Spleen (tissue), 11 donors: ENCODE measurements around the gene TRIP6. TPM values are rescaled to one million over a fixed set of nuclear protein-coding genes. Genes with fewer than 3 reads are reported as not detected.
A peak's percentile ranks its signal among the peaks of the same experiment; 100 is the strongest.

Experiments used
- DNase-seq: peaks from one replicate; pipeline ENCODE4 v3.0.0-alpha.2; 2020
- H3K27ac ChIP-seq, 8 donors: fragments of 200-600 bp; sonication (generic) in 7 of 8; 1 replicate in 4 of 8; 2 replicates in 4 of 8; pipeline versions ENCODE4 v1.5.0 to v1.8.0; 2016 to 2021; ENCODE audit warnings: inconsistent platforms in 4 of 8, mild to moderate bottlenecking in 4 of 8, moderate library complexity in 1 of 8
- H3K27me3 ChIP-seq, 7 donors: fragments of 200-600 bp; sonication (generic) in 6 of 7; replicated peaks in 1 of 7; 1 replicate in 4 of 7; 2 replicates in 3 of 7; pipeline versions ENCODE4 v1.5.0 to v1.8.0; 2016 to 2021; ENCODE audit warnings: inconsistent platforms in 3 of 7, mild to moderate bottlenecking in 1 of 7
- H3K36me3 ChIP-seq, 6 donors: fragments of 200-600 bp; sonication (generic) in 5 of 6; 1 replicate in 4 of 6; 2 replicates in 2 of 6; pipeline versions ENCODE4 v1.5.0 to v1.8.0; 2016 to 2021; ENCODE audit warnings: inconsistent platforms in 2 of 6
- H3K4me1 ChIP-seq, 6 donors: fragments of 200-600 bp; sonication (generic) in 5 of 6; 1 replicate in 3 of 6; 2 replicates in 3 of 6; pipeline versions ENCODE4 v1.5.0 to v1.8.0; 2016 to 2021; ENCODE audit warnings: inconsistent platforms in 3 of 6
- H3K4me3 ChIP-seq, 8 donors: fragments of 200-600 bp; sonication (generic) in 7 of 8; 1 replicate in 4 of 8; 2 replicates in 4 of 8; pipeline versions ENCODE4 v1.5.0 to v1.8.0; 2016 to 2021; ENCODE audit warnings: inconsistent platforms in 4 of 8, mild to moderate bottlenecking in 4 of 8, moderate library complexity in 2 of 8
- H3K9me3 ChIP-seq, 8 donors: fragments of 200-600 bp; sonication (generic) in 7 of 8; 1 replicate in 4 of 8; 2 replicates in 4 of 8; pipeline versions ENCODE4 v1.5.0 to v1.8.0; 2016 to 2021; ENCODE audit warnings: inconsistent platforms in 4 of 8
- CTCF ChIP-seq, 11 experiments: fragments of 200-600 bp in 7 of 11; fragments of 450-650 bp in 4 of 11; sonication (generic) in 4 of 11; IDR thresholded peaks in 8 of 11; conservative IDR thresholded peaks in 3 of 11; 1 replicate in 7 of 11; 2 replicates in 4 of 11; pipeline versions ENCODE4 v1.4.0 to v1.8.0; 2016 to 2021; ENCODE audit warnings: antibody characterized with exemption in 11 of 11, inconsistent platforms in 4 of 11, mild to moderate bottlenecking in 1 of 11
- POLR2A ChIP-seq, 3 donors: fragments of 450-650 bp; IDR thresholded peaks; one replicate each; pipeline ENCODE4 v1.5.1; 2017; ENCODE audit warnings: antibody characterized with exemption in 3 of 3, mild to moderate bottlenecking in 1 of 3
- POLR2AphosphoS5 ChIP-seq, 3 donors: sonication (generic); formaldehyde crosslinking; IDR thresholded peaks; one replicate each; pipeline ENCODE4 v1.5.1; 2017; ENCODE audit warnings: antibody characterized with exemption in 3 of 3
- WGBS, 5 donors: extraction: QIAGEN DNeasy Blood & Tissue Kit in 3 of 5; methylation state at CpG; one replicate each; pipeline versions ENCODE4 v1.1.5 to v1.1.7; 2013 to 2018; 5-methylcytosine and 5-hydroxymethylcytosine counted together
- intact Hi-C: fragments of 100-400 bp; cut with DNase I; formaldehyde crosslinking; loops from one replicate; pipeline ENCODE4 v1.15.0; 2023; ENCODE audit warnings: low total_unique reads
- polyA plus RNA-seq, 3 donors: library from polyadenylated mRNA; stranded (reverse); fragments of 200-250 nt; gene quantifications; one replicate each; pipeline ENCODE4 v1.2.1, GENCODE V29; 2013
- total RNA-seq, 7 donors: library from RNA; depleted of rRNA in 3 of 7; stranded (reverse); fragments of >200 nt in 3 of 7; fragmentation: NEBNext Ultra II Directional in 4 of 7; extraction: Animal tissue kit (Norgen Biotek cat#: 25700) in 4 of 7; gene quantifications; one replicate each; pipeline versions ENCODE4 v1.1.0 to v1.2.1, GENCODE V29; 2016 to 2021
- donor health status: healthy with polysubstance abuse.
- donor health status: DM: no; HTN: no; CAD: no; lungs with moderate emphysema.
- donor health status: DM: no; HTN: no; CAD: no.
- donor health status: Bipolar disorder and iron deficiency.
- donor health status: healthy.
- donor health status: DM: no; HTN: no; CAD: no.
- donor health status: DM: yes; HTN: yes; CAD: no.

TRIP6 gene
- total and polyA plus RNA-seq, 10 donors = 12.4 to 30.2 (median 21.6) TPM

DNA sequence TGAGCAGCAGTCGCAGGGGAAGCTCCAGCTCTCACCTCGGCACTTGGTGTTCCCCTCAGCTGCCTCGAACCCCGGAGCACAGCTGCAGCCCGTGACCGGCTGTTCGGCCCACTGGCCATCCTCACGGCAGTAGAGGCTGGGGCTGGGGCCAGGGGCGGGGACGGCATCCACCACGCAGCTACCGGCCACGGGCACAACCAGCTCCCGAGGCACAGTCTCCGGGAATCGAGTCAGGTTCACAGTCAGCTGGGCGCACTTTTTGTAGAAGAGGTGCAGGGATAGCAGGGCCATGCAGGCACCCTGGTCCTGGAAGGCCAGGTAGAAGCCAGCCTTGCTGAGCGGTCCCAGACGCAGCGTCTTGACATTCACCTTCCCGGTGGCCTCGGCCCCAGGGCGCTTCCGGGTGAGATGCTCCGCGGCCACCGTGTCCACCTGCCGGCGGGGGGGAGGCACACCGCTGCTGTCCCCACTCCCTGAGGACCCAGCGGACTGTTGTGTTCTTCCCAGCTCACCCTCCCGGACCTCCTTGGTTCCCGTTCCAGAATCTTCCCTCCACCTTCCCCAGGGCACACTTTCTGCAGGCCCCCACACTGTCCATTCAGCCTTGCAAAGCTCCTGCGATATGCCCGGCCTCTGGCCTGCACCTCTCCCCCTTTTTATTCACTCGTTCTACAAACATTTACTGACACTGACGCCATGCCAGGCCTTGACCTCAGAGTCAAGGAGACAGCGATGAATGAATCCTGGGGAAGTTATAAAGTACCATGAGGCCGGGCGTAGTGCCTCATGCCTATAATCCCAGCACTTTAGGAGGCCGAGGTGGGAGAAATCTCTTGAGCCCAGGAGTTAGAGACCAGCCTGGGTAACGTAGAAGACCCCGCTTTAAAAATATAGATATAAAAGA lies 44.7 kb upstream of the TRIP6 start:
- TF ChIP-seq CTCF (IDR thresholded peaks at IDR 0.05 in 8 of 11, conservative IDR thresholded peaks at IDR 0.05 in 3 of 11) (no peak), POLR2AphosphoS5 (IDR thresholded peaks at IDR 0.05) (peak; percentile 49 to 65 (median 62))
- intact Hi-C loops = no loop called here
- H3K36me3 ChIP-seq = peaks cover 0 to 65% (median 30%) of the 10 kb centered on the region in 6 donors

DNA sequence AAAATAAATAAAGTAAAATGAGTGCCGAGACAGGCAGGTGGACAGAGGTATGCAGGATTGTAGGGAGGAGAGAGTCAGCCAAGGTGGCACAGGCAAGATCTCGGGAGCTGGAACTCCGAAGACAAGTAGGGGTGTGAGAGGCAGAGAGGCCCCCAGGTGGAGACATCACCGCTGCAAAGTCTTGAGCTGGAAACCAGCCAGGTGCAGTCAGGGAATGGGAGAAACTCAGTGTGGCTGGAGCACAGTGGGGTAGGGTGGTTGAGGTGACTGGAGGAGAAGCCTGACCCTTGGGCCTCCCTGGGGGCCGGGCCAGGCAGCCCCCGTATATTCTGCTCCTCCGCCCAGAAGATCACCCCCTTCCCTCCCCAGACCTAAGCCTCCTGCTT lies 44.1 kb upstream of the TRIP6 start:
- Histone ChIP-seq H3K4me3 (peak overlapping the region in 3 of 8 donors; percentile 2 to 80 (median 9)), H3K27me3 (peaks cover 0 to 50% (median 14%) of the 10 kb centered on the region in 7 donors), H3K27ac (peak overlapping the region in 4 of 8 donors; percentile 36 to 87 (median 83)), H3K36me3 (peaks cover 0 to 59% (median 30%) of the 10 kb centered on the region in 6 donors), H3K4me1 (peaks cover 2 to 95% (median 59%) of the 10 kb centered on the region in 6 donors), H3K9me3 (no peaks in the 10 kb centered on the region)
- TF ChIP-seq POLR2AphosphoS5 (IDR thresholded peaks at IDR 0.05) (no peak), CTCF (IDR thresholded peaks at IDR 0.05 in 8 of 11, conservative IDR thresholded peaks at IDR 0.05 in 3 of 11) (no peak), POLR2A (IDR thresholded peaks at IDR 0.05) (no peak)
- intact Hi-C loops = no loop called here
- DNase-seq = no peak
- WGBS, 5 donors = 69 to 80% (median 73%) methylated on average over 4 to 7 of the region's 7 CpGs

More for the DNA sequence above, 44.7 kb upstream of the TRIP6 start:
- Histone ChIP-seq H3K4me1 (peaks cover 0 to 91% (median 54%) of the 10 kb centered on the region in 6 donors), H3K4me3 (peak overlapping the region in 4 of 8 donors; percentile 10 to 80 (median 17)), H3K27ac (peak overlapping the region in 5 of 8 donors; percentile 10 to 84 (median 36)), H3K9me3 (no peaks in the 10 kb centered on the region), H3K27me3 (peaks cover 0 to 44% (median 7%) of the 10 kb centered on the region in 7 donors)
- WGBS, 5 donors = 74 to 89% (median 83%) methylated on average over 27 to 43 of the region's 43 CpGs
- peak; percentile 66 for DNase-seq

- peaks cover 0 to 54% (median 18%) of the 10 kb centered on the region in 7 donors for H3K27me3 ChIP-seq
- H3K4me3 ChIP-seq = peak overlapping the region in 4 of 8 donors; percentile 2 to 80 (median 34)
- 90 to 96% (median 95%) methylated on average over 9 to 31 of the region's 31 CpGs for WGBS, 5 donors
- TF ChIP-seq POLR2AphosphoS5 (IDR thresholded peaks at IDR 0.05) (peak in 1 of 3 donors; percentile 62), CTCF (IDR thresholded peaks at IDR 0.05 in 8 of 11, conservative IDR thresholded peaks at IDR 0.05 in 3 of 11) (no peak)
- no peak for DNase-seq
- peaks cover 0 to 55% (median 30%) of the 10 kb centered on the region in 6 donors for H3K36me3 ChIP-seq
- H3K9me3 ChIP-seq = no peaks in the 10 kb centered on the region
- peak overlapping the region in 4 of 8 donors; percentile 36 to 87 (median 83) for H3K27ac ChIP-seq
- H3K4me1 ChIP-seq = peaks cover 2 to 95% (median 59%) of the 10 kb centered on the region in 6 donors
- intact Hi-C loops = no loop called here
Measured at GRCh38 chr7:100823534-100823933, 43.7 kb upstream of the TRIP6 start.
